T-cell (primary cell): ENCODE data around the gene CDK2AP2. TPM values are rescaled to one million over a fixed set of nuclear protein-coding genes. Genes with fewer than 3 reads are reported as not detected.

Source experiments
- ATAC-seq, 4 experiments: fragments of 200-7000 bp in 3 of 4; fragments of 150-1000 bp in 1 of 4; cut with Tn5 transposase; replicated peaks in 1 of 4; 1 replicate in 3 of 4; 2 replicates in 1 of 4; pipeline ENCODE4 v1.10.0; 2021; ENCODE audit warnings: moderate library complexity in 3 of 4, mild to moderate bottlenecking in 2 of 4, moderate number of reproducible peaks in 1 of 4
- CTCF ChIA-PET, 2 donors: fragments of 300-600 bp; sonication (Branson Sonifier 250); formaldehyde crosslinking; loops; one replicate each; lab custom pipeline; 2022; ENCODE audit warnings: antibody characterized with exemption in 2 of 2; lab: Charles Lee
- POLR2A ChIA-PET, 2 donors: fragments of 300-600 bp; sonication (Branson Sonifier 250); formaldehyde crosslinking; loops; one replicate each; lab custom pipeline; 2022; ENCODE audit warnings: antibody characterized with exemption in 2 of 2; lab: Charles Lee
- DNase-seq, 35 experiments: peaks; one replicate each; pipeline versions ENCODE4 v3.0.0 to v3.0.0-alpha.2; 2013 to 2023
- H3K27ac ChIP-seq: one replicate; pipeline ENCODE4 v1.5.1; 2013; ENCODE audit warnings: low read length
- H3K27me3 ChIP-seq, 2 experiments: replicated peaks in 1 of 2; 1 replicate in 1 of 2; 2 replicates in 1 of 2; pipeline versions ENCODE4 v1.6.1 to v1.7.0; 2013; ENCODE audit warnings: low read length in 1 of 2, mixed read lengths in 1 of 2; ENCODE audit not compliant: control insufficient read depth in 2 of 2, insufficient read depth in 2 of 2; ENCODE audit errors: extremely low read depth in 1 of 2
- H3K36me3 ChIP-seq, 2 donors: 1 replicate in 1 of 2; 2 replicates in 1 of 2; pipeline versions ENCODE4 v1.6.1 to v1.7.0; 2013; ENCODE audit warnings: low read length in 1 of 2; ENCODE audit not compliant: control insufficient read depth in 2 of 2, insufficient read depth in 1 of 2; ENCODE audit errors: extremely low read depth in 1 of 2
- H3K4me1 ChIP-seq, 2 experiments: 1 replicate in 1 of 2; 2 replicates in 1 of 2; pipeline versions ENCODE4 v1.6.1 to v1.7.0; 2013; ENCODE audit warnings: low read length in 2 of 2, mixed read lengths in 1 of 2; ENCODE audit not compliant: insufficient read depth in 2 of 2, control insufficient read depth in 1 of 2; ENCODE audit errors: extremely low read depth in 1 of 2
- H3K4me3 ChIP-seq, 2 donors: 1 replicate in 1 of 2; 2 replicates in 1 of 2; pipeline versions ENCODE4 v1.5.1 to v1.7.0; 2013; ENCODE audit warnings: mild to moderate bottlenecking in 2 of 2, low read length in 1 of 2, moderate library complexity in 1 of 2; ENCODE audit not compliant: control insufficient read depth in 1 of 2; ENCODE audit errors: extremely low read depth in 1 of 2
- H3K9me3 ChIP-seq: 2 replicates; pipeline ENCODE4 v1.7.0; 2013
- H3K27ac Mint-ChIP-seq, 2 donors: one replicate each; pipeline ENCODE4 v1.8.0; 2020 to 2021; ENCODE audit warnings: mild to moderate bottlenecking in 2 of 2, mixed read lengths in 2 of 2
- H3K27me3 Mint-ChIP-seq, 2 donors: one replicate each; pipeline ENCODE4 v1.8.0; 2021 to 2022; ENCODE audit warnings: mixed read lengths in 2 of 2
- H3K36me3 Mint-ChIP-seq: one replicate; pipeline ENCODE4 v1.8.0; 2021; ENCODE audit warnings: mixed read lengths
- H3K4me1 Mint-ChIP-seq, 3 donors: one replicate each; pipeline ENCODE4 v1.8.0; 2020 to 2022; ENCODE audit warnings: mixed read lengths in 3 of 3, mild to moderate bottlenecking in 1 of 3
- H3K4me3 Mint-ChIP-seq, 3 donors: one replicate each; pipeline ENCODE4 v1.8.0; 2020 to 2022; ENCODE audit warnings: mild to moderate bottlenecking in 3 of 3, mixed read lengths in 3 of 3, moderate library complexity in 3 of 3
- H3K9me3 Mint-ChIP-seq, 3 donors: one replicate each; pipeline ENCODE4 v1.8.0; 2020 to 2022; ENCODE audit warnings: mixed read lengths in 3 of 3
- WGBS: methylation state at CpG from one replicate; pipeline ENCODE4 v1.1.5; 2013; ENCODE audit warnings: missing lambda C conversion rate; ENCODE audit not compliant: insufficient coverage; 5-methylcytosine and 5-hydroxymethylcytosine counted together
- total RNA-seq, 35 experiments: library from RNA in 6 of 35; stranded (reverse) in 6 of 35; fragments of 120-200 nt in 1 of 35; gene quantifications; one replicate each; pipeline versions ENCODE4 v1.2.1 to v1.2.4 and lab custom pipeline; 2013 to 2026

The CDK2AP2 gene
- total RNA-seq, 5 donors from 2014 or later (not counting 1 experiment from before 2014, with no cell fraction given), result 31.0 to 90.8 (median 79.9) TPM

- CTCF ChIA-PET, result no interaction called here
- H3K9me3 ChIP-seq, result no peaks in the 10 kb centered on the region
- no peak for DNase-seq
- no peak overlapping the region for H3K4me3 ChIP-seq
- Mint-ChIP-seq H3K36me3 (peaks cover 21% of the 10 kb centered on the region), H3K4me1 (peaks cover 19 to 24% (median 21%) of the 10 kb centered on the region in 3 donors), H3K27me3 (no peaks in the 10 kb centered on the region), H3K27ac (no peak overlapping the region), H3K4me3 (no peak overlapping the region), H3K9me3 (no peaks in the 10 kb centered on the region)
- H3K27ac ChIP-seq, result no peak overlapping the region
- WGBS, result 92% methylated on average over 18 of the region's 26 CpGs
- H3K4me1 ChIP-seq, result peaks cover 2 to 34% of the 10 kb centered on the region in 2 experiments
- peaks cover 32 to 77% of the 10 kb centered on the region in 2 donors for H3K36me3 ChIP-seq
- H3K27me3 ChIP-seq, result no peaks in the 10 kb centered on the region
- POLR2A ChIA-PET, result interaction anchor here in 1 of 2 donors (0.6 kb wide), 1 partner anchor 155 kb away, joined by 3 read pairs; no protein-coding TSS in a partner anchor
- ATAC-seq, result no peak
These were observed 8.0 kb downstream of the CDK2AP2 start for GRCh38 chr11:67499808-67500483.

GRCh38 chr11:67498544-67498972 is 9.4 kb downstream of the CDK2AP2 start:
- DNase-seq (no peak), ATAC-seq (no peak)
- Mint-ChIP-seq H3K36me3 (peaks cover 21% of the 10 kb centered on the region), H3K9me3 (no peaks in the 10 kb centered on the region), H3K27me3 (no peaks in the 10 kb centered on the region), H3K4me3 (no peak overlapping the region), H3K27ac (peak overlapping the region in 1 of 2 donors; percentile 39), H3K4me1 (peaks cover 19% of the 10 kb centered on the region in 3 donors)
- ChIA-PET POLR2A (no interaction called here), CTCF (no interaction called here)
- WGBS, result 96% methylated on average over 18 of the region's 21 CpGs
- no peaks in the 10 kb centered on the region for H3K27me3 ChIP-seq
- H3K27ac ChIP-seq, result no peak overlapping the region
- H3K36me3 ChIP-seq, result peaks cover 38 to 90% of the 10 kb centered on the region in 2 donors
- H3K9me3 ChIP-seq, result no peaks in the 10 kb centered on the region
- H3K4me1 ChIP-seq, result peaks cover 2 to 25% of the 10 kb centered on the region in 2 experiments
- no peak overlapping the region for H3K4me3 ChIP-seq

- no peaks in the 10 kb centered on the region for H3K9me3 Mint-ChIP-seq
- no peaks in the 10 kb centered on the region for H3K27me3 Mint-ChIP-seq
- WGBS, result 95% methylated on average over 18 of the region's 21 CpGs
- Histone ChIP-seq H3K27me3 (no peaks in the 10 kb centered on the region), H3K4me3 (no peak overlapping the region), H3K9me3 (no peaks in the 10 kb centered on the region), H3K36me3 (peaks cover 39 to 94% of the 10 kb centered on the region in 2 donors), H3K4me1 (peaks cover 2 to 18% of the 10 kb centered on the region in 2 experiments), H3K27ac (no peak overlapping the region)
- H3K4me1 Mint-ChIP-seq, result peaks cover 11 to 14% (median 13%) of the 10 kb centered on the region in 3 donors
- ChIA-PET CTCF (no interaction called here), POLR2A (no interaction called here)
- DNase-seq (no peak), ATAC-seq (no peak)
- H3K27ac Mint-ChIP-seq, result peak overlapping the region in 1 of 2 donors; percentile 27
- H3K4me3 Mint-ChIP-seq, result no peak overlapping the region
- H3K36me3 Mint-ChIP-seq, result peaks cover 18% of the 10 kb centered on the region
These were observed 10.2 kb downstream of the CDK2AP2 start for GRCh38 chr11:67497656-67498291.

- H3K4me3 ChIP-seq, result no peak overlapping the region
- H3K27ac ChIP-seq, result no peak overlapping the region
- WGBS, result 96% methylated on average over 11 of the region's 12 CpGs
- Mint-ChIP-seq H3K4me3 (no peak overlapping the region), H3K9me3 (no peaks in the 10 kb centered on the region), H3K27ac (no peak overlapping the region), H3K4me1 (peaks cover 7% of the 10 kb centered on the region in 3 donors), H3K27me3 (no peaks in the 10 kb centered on the region), H3K36me3 (peaks cover 15% of the 10 kb centered on the region)
- ChIA-PET CTCF (no interaction called here), POLR2A (no interaction called here)
- no peak for DNase-seq
- peaks cover 2 to 14% of the 10 kb centered on the region in 2 experiments for H3K4me1 ChIP-seq
- no peaks in the 10 kb centered on the region for H3K27me3 ChIP-seq
- no peak for ATAC-seq
- no peaks in the 10 kb centered on the region for H3K9me3 ChIP-seq
- H3K36me3 ChIP-seq, result peaks cover 38 to 94% of the 10 kb centered on the region in 2 donors
These were observed 11.8 kb downstream of the CDK2AP2 start for GRCh38 chr11:67496113-67496512.

- Mint-ChIP-seq H3K36me3 (peaks cover 8% of the 10 kb centered on the region), H3K27me3 (no peaks in the 10 kb centered on the region), H3K4me1 (peaks cover 0 to under 1% (median 0%) of the 10 kb centered on the region in 3 donors), H3K9me3 (no peaks in the 10 kb centered on the region), H3K4me3 (no peak overlapping the region), H3K27ac (no peak overlapping the region)
- peaks cover 0 to 14% of the 10 kb centered on the region in 2 experiments for H3K4me1 ChIP-seq
- ATAC-seq, result no peak
- WGBS, result 90% methylated on average over 9 of the region's 16 CpGs
- H3K27me3 ChIP-seq, result no peaks in the 10 kb centered on the region
- H3K4me3 ChIP-seq, result no peak overlapping the region
- H3K36me3 ChIP-seq, result peaks cover 42 to 94% of the 10 kb centered on the region in 2 donors
- H3K9me3 ChIP-seq, result no peaks in the 10 kb centered on the region
- ChIA-PET CTCF (no interaction called here), POLR2A (interaction anchor here in 1 of 2 donors (0.6 kb wide), 1 partner anchor 401 kb away, joined by 3 read pairs; no protein-coding TSS in a partner anchor)
- no peak for DNase-seq
- no peak overlapping the region for H3K27ac ChIP-seq
These were observed 12.5 kb downstream of the CDK2AP2 start for GRCh38 chr11:67495234-67496005.
